Lower lobe of right lung (tissue), 2 donors: ENCODE results near the gene KYNU. TPM values are rescaled to one million over a fixed set of nuclear protein-coding genes. Genes with fewer than 3 reads are reported as not detected.
"Not testable (repeated sequence)": the region's sequence is repeated elsewhere in the genome, so short reads cannot be mapped to it uniquely, and the experiment has no call there.

ENCODE experiments used
- ATAC-seq, 2 donors: fragments of 200-7000 bp; cut with Tn5 transposase; one replicate each; pipeline ENCODE4 v1.9.1; 2020 to 2022; ENCODE audit warnings: mild to moderate bottlenecking in 2 of 2, moderate library complexity in 2 of 2
- DNase-seq: peaks from one replicate; pipeline ENCODE4 v3.0.0-alpha.2; 2020
- H3K27ac ChIP-seq: fragments of 200-600 bp; one replicate; pipeline ENCODE4 v1.8.0; 2022
- H3K27me3 ChIP-seq: fragments of 200-600 bp; one replicate; pipeline ENCODE4 v1.8.0; 2022; ENCODE audit warnings: low read depth
- H3K36me3 ChIP-seq: fragments of 200-600 bp; one replicate; pipeline ENCODE4 v1.8.0; 2022; ENCODE audit warnings: mild to moderate bottlenecking
- H3K4me1 ChIP-seq: fragments of 200-600 bp; one replicate; pipeline ENCODE4 v1.8.0; 2022
- H3K4me3 ChIP-seq: fragments of 200-600 bp; one replicate; pipeline ENCODE4 v1.8.0; 2022; ENCODE audit warnings: mild to moderate bottlenecking
- H3K9me3 ChIP-seq: fragments of 200-600 bp; one replicate; pipeline ENCODE4 v1.8.0; 2022
- CTCF ChIP-seq: fragments of 200-600 bp; IDR thresholded peaks from one replicate; pipeline ENCODE4 v1.8.0; 2022; ENCODE audit warnings: antibody characterized with exemption, mild to moderate bottlenecking
- intact Hi-C: fragments of 100-400 bp; cut with DNase I; formaldehyde crosslinking; loops from one replicate; pipeline ENCODE4 v1.11.0; 2022
- total RNA-seq: library from RNA; stranded (reverse); fragmentation: NEBNext Ultra II Directional; extraction: Animal tissue kit (Norgen Biotek cat#: 25700); gene quantifications from one replicate; pipeline ENCODE4 v1.2.1, GENCODE V29; 2021
- donor health status: DM: no; HTN: yes; CAD: no; lungs with severe emphysema.

KYNU gene
- total RNA-seq, 1 donor from 2014 or later = 30.6 TPM

GRCh38 chr2:143034292-143035074, 157.0 kb downstream of the KYNU start:
- no peaks in the 10 kb centered on the region for H3K27me3 ChIP-seq
- ATAC-seq (peak; percentile 92 to 97), DNase-seq (no peak)
- peak; percentile 97 for TF ChIP-seq CTCF
- intact Hi-C loops = no loop called here
- H3K36me3 ChIP-seq = no peaks in the 10 kb centered on the region
- H3K27ac ChIP-seq = no peak overlapping the region
- H3K9me3 ChIP-seq = no peaks in the 10 kb centered on the region
- no peak overlapping the region for H3K4me3 ChIP-seq
- no peaks in the 10 kb centered on the region for H3K4me1 ChIP-seq

- no peaks in the 10 kb centered on the region for H3K27me3 ChIP-seq
- H3K36me3 ChIP-seq = no peaks in the 10 kb centered on the region
- ATAC-seq = no peak
- no peaks in the 10 kb centered on the region for H3K9me3 ChIP-seq
- no peak for TF ChIP-seq CTCF
- intact Hi-C loops = no loop called here
- H3K4me3 ChIP-seq = no peak overlapping the region
- H3K27ac ChIP-seq = no peak overlapping the region
- no peak for DNase-seq
- H3K4me1 ChIP-seq = no peaks in the 10 kb centered on the region
Observed at GRCh38 chr2:143051465-143051864, 174.0 kb downstream of the KYNU start.

GRCh38 chr2:143053437-143053836, 176.0 kb downstream of the KYNU start:
- ATAC-seq, H3K9me3 ChIP-seq, DNase-seq, H3K36me3 ChIP-seq, H3K27me3 ChIP-seq, H3K4me3 ChIP-seq, H3K4me1 ChIP-seq, intact Hi-C loops, H3K27ac ChIP-seq: not testable (repeated sequence)

GRCh38 chr2:143056550-143056949, 179.1 kb downstream of the KYNU start:
- H3K9me3 ChIP-seq = no peaks in the 10 kb centered on the region
- H3K4me3 ChIP-seq = no peak overlapping the region
- H3K27ac ChIP-seq = no peak overlapping the region
- intact Hi-C loops = no loop called here
- no peak for TF ChIP-seq CTCF
- DNase-seq = no peak
- no peaks in the 10 kb centered on the region for H3K4me1 ChIP-seq
- H3K36me3 ChIP-seq = no peaks in the 10 kb centered on the region
- no peaks in the 10 kb centered on the region for H3K27me3 ChIP-seq
- ATAC-seq = no peak

- Histone ChIP-seq H3K27ac (no peak overlapping the region), H3K9me3 (no peaks in the 10 kb centered on the region), H3K4me1 (no peaks in the 10 kb centered on the region), H3K4me3 (no peak overlapping the region), H3K36me3 (no peaks in the 10 kb centered on the region), H3K27me3 (no peaks in the 10 kb centered on the region)
- no peak for ATAC-seq
- intact Hi-C loops = no loop called here
- DNase-seq = no peak
- TF ChIP-seq CTCF = no peak
Observed at GRCh38 chr2:143058851-143059250, 181.4 kb downstream of the KYNU start.

- no peak overlapping the region for H3K27ac ChIP-seq
- no peak for TF ChIP-seq CTCF
- DNase-seq (no peak), ATAC-seq (no peak)
- no peak overlapping the region for H3K4me3 ChIP-seq
- no peaks in the 10 kb centered on the region for H3K9me3 ChIP-seq
- H3K27me3 ChIP-seq = no peaks in the 10 kb centered on the region
- no peaks in the 10 kb centered on the region for H3K36me3 ChIP-seq
- H3K4me1 ChIP-seq = no peaks in the 10 kb centered on the region
- intact Hi-C loops = no loop called here
Observed at GRCh38 chr2:143063612-143064200, 186.2 kb downstream of the KYNU start.
